Endothelial cell of hepatic sinusoid (primary cell): ENCODE results near the gene ICA1.
"Not testable (repeated sequence)": the region's sequence is repeated elsewhere in the genome, so short reads cannot be mapped to it uniquely, and the experiment has no call there.

Experiments used
- in situ Hi-C: cut with HindIII; loops from 2 replicates; pipeline ENCODE4 v1.10.0; 2017; ENCODE audit warnings: low sequenced_read_pairs

The ICA1 gene

DNA sequence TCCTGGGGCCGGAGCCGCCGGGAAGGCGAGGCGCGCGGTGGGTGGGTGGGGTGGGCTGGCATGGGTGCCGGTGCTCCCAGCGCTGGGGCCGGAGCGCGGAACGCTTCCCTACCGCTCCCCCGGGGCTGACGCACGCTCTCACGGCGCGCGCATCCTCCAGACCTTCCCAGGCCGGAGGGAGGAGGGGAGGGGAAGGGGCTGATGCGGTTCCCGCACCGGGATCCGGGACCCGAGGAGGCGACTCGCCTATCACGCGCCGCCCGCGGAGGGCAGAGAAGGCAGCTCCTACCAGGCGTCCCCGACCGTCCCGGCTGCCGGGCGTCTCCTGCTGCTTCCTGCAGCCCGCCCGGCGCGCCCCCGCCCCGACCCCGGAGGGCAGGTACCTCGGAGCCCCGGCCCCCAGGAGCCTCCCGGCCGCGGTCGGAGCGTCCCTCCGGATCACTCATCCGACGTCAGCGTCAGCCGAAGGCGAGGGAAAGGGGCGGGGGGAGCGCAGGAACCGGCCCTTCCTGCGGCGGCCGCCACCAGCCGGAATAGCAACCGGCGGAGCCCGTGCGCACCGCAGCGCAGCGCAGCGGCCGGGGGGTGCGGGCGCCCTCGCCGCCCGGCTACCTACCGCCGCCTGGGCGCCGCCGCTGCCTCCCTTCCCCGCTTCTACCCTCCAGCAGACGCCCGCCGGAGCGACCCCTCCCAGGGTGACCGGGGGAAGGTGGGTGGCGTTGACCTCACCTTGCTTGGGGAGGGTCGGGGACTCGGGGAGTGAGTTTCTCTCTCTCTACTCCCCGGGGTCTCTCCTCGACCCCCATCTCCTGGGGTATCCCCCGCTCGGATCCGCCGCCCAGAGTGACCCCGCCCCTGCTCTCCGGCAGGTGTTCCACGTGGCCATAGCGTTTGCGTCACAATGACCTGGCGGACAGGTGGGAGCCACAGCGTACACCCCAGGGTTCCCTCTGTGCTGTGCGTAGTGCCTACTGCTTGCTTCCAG, at the start of gene ICA1:
TSS of gene ICA1 (minus strand) at position 457 of the 985 bp plus-strand sequence. CDS start 26,241 bp downstream, outside the sequence.
- in situ Hi-C loops, result no loop called here

DNA sequence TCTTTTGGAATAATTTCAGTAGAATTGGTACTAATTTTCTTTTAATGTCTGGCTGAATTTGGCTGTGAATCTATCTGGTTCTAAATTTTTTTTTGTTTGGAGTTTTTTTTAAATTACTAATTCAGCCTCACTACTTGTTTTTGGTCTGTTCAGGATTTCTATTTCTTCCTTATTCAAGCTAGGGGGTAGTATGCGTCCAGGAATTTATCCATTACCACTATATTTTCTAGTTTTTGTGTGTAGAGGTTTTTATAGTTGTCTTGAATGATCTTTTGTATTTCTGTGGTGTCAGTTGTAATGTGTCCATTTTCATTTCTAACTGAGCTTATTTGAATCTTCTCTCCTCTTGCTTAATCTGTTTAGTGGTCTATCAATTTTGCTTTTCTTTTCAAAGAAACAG, 48.9 kb upstream of the ICA1 start:
- in situ Hi-C loops, result loop anchor here (5.0 kb wide), 1 partner anchor 59 kb away; no protein-coding TSS in a partner anchor

DNA sequence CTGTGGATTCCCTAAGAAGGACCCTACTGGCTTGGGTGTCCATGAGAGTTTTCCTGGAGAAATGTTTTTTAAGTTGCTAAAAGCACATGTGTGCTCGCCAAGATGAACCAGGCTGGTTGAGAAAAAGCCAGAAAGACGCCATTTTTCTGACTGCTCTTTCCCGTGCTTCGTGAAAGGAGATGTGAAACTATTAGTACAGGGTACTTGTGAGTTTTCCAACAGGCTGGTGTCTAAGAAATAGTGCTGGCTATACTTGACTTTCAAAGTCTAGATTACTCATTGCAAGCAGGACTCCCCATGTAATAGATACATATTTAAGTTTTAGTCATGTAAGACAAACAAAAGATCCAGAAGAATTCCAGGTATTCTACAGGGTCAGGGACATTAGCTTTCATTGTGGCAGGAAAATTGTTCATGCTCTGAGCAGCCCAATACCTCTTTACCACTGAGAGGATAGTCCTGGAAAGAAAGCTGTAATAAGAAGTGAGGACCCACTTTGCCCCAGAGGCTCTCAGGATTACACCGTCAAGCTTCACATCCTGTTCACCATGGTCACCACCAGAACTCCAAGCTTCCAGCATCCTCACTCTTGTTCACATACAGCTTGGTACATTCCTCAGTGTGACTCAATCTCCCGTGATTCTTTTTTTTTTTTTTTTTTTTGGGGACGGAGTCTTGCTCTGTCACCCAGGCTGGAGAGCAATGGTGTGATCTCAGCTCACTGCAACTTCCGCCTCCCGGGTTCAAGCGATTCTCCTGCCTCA, 43.8 kb upstream of the ICA1 start:
- in situ Hi-C loops, result no loop called here

DNA sequence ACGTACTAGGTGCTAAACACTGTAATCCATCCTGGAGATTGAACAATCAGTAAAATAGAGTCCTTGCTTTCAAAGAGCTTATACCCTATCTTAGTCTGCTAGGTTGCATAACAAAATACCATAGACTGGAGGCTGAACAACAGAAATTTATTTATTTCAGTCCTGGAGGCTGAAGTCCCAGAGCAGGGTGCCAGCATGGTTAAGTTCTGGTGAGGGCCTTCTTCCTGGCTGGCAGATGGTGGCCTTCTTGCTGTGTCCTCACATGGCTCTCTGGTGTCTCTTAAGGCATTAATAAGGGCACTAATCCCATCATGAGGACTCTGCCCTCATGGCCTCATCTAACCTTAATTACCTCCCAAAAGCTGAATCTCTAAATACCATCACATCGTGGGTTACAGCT, 43.1 kb upstream of the ICA1 start:
- in situ Hi-C loops, result no loop called here

DNA sequence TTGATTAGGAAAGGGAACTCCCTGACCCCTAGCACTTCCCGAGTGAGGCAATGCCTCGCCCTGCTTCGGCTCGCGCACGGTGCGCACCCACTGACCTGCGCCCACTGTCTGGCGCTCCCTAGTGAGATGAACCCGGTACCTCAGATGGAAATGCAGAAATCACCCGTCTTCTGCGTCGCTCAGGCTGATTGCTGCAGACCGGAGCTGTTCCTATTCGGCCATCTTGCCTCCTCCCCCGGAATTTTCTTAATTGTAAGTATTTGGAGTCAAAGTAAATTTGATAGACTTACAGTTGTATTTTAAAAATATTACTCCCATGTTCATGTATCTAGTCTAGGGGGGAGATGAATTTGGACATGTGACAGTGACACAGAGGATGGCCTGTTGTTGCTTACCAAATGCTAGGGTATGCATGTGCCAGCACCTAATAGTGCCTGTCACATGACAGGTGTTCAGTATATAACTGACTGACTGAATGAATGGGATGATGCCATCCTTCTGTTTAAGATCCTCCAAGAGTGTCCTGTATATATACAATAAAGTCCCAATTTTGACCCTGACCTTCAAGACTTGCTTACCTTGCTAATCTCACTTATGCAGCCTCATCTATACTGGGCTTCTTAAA, 42.0 kb upstream of the ICA1 start:
- in situ Hi-C loops, result no loop called here

DNA sequence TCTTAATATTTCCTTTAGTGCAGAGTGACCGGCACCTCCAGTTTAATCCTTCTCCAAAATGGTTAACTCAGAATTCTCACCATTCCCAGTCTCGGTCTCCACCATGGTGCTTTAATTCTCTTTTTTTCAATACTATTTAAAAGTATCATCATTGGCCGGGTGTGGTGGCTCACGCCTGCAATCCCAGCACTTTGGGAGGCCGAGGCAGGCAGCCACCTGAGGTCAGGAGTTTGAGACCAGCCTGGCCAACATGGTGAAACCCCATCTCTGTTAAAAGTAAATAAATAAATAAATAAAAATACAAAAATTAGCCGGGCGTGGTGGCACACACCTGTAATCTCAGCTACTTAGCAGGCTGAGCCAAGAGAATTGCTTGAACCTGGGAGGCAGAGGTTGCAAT, 35.1 kb upstream of the ICA1 start:
- in situ Hi-C loops, result not testable (repeated sequence)

DNA sequence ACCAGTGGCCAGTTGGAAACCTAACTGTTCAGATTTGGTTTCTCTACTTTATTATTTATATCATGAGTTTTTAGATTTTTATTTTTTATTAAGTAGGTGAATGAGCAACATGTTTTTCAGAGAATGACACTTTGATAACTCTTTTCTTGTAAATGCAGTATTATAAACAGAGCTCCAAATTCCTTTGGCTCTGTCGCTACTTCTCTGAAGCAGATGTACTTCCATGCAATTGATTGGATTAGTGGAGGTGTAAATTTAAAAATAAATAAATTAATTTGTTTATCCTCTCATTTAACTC, 34.3 kb upstream of the ICA1 start:
- in situ Hi-C loops, result no loop called here

DNA sequence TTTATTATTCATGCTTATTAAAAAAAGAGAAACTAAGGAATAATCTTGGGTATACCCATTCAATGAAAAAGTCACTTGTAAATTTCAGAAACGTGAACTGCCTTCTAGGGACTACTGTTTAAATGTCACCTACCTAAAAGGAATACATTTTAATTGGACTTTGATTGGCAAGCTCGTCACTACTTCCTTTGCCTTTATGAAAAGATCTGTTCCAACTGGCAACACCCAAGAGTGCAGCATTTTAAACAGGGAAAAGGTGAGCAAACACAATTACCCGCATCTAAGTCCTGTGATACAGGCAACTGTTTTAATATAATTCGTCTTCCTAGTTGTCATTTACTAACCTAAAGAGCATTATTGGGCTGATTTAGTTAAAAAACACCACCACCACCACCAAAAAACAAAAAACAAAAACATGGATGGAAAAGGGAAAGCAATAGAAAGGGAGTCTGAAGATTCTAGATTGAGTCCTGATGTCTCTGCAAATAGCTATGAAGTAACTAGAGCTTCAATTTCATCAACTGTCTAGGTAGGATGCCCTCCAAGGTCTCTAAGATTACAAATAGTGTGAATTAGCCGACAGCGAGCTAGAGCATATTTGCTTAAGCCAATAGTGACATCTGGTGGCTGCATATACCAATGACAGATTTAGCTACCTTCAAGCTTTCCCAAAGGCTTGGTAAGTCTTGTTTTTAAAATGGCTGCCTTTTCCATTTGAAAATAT, 33.8 kb upstream of the ICA1 start:
- in situ Hi-C loops, result no loop called here

DNA sequence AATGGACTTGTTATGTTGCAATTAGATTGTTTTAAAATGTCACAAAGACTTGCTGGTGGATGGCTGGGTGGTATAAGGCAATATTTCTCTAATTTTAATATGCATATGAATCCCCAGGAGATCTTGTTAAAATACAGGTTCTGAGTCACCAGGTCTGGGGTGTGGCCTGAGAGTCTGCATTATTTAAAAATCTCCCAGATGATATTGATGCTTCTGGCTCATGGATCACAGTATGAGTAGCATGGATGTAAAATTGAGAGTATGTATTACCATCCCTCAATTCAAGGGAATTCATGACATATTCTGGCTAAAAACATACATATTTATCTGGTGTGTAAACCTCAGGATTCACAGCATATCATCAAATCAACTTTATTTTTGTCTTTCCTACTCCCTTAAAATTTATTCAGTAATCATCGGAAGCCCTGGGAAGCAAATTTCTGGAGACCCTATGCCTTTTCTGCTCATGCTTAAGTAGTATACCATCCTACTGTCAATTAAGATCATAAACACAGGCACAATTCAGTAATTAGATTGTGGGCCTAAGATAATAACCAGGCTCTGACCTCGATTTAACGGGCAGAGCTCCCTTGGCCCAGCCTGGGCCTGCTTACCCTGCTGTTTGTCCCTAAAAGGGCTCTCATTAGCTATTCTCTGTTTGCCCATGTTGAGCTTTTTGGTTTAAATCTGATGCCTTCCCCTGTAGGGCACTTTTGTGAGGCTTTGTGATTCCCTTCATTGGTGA, 29.6 kb upstream of the ICA1 start:
- in situ Hi-C loops, result no loop called here

DNA sequence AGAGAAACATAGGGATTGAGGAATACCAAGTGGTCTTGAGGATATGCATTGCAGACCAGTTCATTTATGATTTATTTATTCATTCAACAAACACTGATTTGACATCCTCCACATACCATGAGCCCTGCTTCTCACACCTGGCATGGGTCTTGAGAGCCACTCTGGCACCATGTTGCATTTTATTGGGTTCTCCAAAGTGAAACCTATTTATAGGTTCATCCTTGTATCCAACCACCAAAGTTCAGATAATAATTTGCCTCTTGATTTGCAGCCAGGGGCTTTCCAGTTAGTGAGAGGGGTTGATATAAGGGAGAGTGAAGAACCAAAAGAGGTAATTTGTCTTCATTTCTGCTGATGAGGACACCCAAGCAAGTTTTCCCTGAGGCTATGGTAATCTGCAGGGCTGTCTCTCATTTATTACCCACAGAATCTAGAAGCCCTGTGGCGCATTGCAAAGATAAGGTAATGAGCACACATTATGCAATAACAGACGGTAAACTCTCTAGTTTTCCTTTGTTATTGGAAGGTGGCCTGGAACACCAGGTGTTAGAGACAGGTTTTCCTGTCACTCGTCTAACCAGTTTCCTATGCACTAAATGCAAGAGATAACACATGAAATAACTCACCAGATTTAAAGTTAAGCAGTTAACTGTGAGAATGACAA, 28.8 kb upstream of the ICA1 start:
- in situ Hi-C loops, result no loop called here

DNA sequence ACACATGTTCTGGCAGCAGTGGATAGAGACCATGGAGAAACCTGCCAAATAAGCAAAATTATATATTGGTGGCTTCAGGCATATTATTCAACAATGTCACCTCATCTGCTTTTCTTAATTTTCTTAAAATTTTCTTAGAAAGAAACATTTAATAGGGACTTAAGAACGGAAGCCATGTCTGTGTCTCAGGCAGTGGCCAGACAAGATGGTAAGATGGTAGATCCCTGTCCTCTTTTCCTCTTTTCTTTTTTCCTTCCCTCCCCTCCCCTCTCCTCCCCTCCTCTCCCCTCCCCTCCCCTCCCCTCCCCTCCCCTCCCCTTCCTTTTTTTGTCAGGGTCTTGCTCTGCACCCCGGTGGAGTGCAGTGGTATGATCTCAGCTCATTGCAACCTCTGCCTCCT, 24.2 kb upstream of the ICA1 start:
- in situ Hi-C loops, result no loop called here

DNA sequence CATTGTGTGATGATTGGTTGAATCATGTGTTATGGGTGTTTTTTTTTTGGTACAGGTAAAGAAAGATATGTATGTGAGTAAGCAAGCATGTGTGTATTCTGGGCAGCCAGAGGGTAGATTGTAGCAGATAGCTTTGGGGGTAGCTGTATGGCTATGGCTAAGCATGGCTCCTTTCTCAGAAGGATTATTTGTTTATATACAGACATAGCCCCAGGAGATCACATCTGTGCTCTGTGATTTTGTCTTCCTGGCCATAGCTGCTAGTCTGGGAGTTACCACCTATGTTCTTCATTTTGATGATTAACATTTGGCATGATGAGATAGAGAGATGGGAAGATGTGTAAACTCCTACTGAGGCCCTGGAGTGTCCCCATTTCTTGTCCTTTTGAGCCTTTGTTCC, 23.2 kb upstream of the ICA1 start:
- in situ Hi-C loops, result no loop called here

DNA sequence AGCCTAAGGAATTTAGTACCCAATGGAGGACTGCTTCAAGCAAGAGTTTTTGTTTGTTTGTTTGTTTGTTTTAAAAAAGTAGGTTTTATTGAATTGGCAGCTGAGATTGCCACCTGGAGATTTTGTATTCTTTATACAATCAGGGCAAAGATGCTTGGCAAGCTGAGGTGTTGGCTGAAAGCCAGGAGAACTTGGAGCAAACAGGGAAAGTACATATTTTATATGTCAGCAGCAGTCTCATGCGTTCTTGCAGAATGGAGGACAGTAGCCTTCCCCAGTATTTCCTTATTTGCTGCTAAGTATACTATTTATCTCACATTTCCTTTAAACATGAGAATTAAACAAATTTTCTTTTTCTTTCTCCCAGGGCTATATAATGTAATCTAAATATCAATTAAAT, 22.6 kb upstream of the ICA1 start:
- in situ Hi-C loops, result no loop called here

DNA sequence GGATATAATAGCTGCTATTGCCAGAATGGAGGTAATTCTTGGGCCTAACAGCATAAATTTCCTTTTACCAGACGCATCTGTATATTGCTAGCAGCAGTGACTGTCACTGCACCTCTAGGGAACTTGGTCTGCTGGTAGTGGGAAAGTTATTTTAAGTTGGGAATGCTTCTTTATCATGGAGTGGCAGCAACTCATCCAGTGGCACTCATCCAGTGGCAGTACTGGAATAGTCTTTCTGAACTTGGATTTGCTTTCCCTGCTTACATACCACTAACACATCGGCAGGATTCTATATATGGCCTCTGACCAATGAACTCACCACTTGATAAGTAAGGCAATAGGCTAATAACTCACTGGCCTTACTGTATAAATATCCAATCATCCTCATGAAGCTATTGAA, 22.0 kb upstream of the ICA1 start:
- in situ Hi-C loops, result no loop called here

DNA sequence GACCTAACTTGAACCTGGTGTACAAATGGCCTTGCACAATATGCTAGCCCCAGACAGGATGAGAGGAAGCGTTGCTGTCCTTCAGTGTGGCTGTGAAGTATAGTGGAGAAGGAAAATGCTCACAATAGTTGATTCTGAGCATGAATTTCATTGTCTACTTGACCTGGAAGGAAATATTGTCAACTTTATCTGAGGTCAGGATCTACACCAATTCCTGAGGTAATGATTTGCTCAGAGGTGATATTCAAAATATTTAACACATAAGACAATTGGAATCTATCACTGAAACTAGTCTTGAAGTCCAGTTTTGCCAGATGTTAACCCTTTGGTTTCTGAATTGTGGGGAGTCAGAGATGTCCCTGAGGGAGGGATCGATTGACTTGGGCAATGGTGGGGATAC, 20.9 kb upstream of the ICA1 start:
- in situ Hi-C loops, result no loop called here

DNA sequence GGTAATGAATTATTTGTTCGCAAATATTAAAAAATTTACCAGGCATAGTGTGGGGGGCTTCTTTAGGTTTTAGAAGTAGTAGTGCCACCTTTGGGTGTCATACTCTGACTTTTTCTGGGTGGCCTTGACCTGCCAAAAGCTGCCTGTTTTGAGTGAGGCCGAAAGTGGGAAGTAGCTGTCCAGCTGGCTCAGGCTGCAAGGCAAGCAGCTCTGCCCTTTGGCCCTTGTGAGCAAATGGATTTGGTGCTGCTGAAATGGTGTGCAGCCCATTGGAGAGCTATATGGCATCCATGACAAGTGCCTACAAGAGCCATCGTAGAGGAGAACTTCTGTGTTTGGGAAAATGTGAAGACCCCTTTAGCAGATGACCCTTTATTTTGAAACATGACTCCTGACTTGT, 20.2 kb upstream of the ICA1 start:
- in situ Hi-C loops, result no loop called here

DNA sequence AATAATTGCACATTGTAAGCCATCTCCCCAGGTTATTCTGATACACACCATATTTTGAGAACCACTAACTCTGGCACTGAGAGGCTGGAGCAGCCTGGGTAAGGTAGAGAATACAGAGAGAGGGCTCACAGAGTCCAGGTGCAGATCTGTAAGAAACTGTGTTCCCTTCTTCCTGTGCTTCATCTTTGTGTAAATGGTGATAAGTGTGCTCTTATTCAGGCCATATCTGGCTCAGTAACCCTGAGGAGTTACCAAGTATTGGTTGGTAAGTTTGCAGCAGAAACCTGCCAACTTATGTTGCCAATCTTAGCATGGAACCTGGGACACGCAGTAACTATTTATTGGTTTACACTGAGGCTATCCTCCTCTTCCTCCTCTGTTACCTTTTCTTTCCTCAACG, 16.2 kb upstream of the ICA1 start:
- in situ Hi-C loops, result no loop called here

DNA sequence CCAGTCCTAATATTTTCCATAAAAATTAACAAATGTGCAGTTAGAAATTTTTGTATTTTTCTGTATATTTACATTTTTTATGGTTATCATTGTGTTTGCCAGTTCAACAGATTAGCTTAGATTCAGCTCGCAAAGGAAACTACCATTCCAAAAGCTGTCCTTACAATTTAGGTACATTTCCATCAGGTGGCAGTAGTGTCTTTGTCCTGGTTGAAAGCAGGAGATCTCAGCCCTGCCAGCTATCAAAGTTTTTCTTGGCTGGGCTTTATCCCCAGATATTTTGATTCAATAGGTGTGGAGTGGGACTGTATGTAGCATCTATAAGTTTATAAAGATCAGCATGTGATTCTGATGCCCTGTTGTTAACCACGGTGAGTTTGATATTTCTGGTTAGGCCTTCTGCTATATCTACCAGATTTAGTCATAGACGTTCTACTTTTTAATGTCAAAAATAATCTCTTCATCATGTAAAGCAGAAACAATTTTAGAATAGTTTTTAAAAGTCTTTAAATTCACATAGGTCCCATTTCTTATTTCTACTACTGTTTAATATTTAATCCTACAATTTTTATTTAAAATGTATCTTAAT, 15.5 kb upstream of the ICA1 start:
- in situ Hi-C loops, result no loop called here

DNA sequence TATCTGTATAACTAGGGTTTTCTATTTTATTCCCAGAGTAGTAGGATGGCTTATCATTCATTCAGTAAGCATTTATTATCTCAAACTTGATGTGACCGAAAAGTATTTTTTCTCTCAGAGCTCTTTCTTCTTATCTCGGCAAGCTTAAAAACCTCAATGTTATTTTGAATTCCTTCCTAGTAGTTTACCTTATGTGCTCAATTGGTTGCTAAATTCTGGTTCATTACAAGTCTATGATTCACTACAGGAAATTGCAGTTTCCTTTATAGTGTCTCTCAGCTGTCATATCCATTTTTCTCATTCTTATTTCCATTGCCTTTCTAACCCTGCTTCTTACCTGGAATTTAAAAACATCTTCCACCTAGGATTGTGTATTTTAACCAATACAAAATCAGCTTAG, 12.6 kb upstream of the ICA1 start:
- in situ Hi-C loops, result loop anchor here (5.0 kb wide), 1 partner anchor 93 kb away; no protein-coding TSS in a partner anchor
